Lower leg skin (tissue), 4 donors: ENCODE results near the gene ENTPD6. TPM values are rescaled to one million over a fixed set of nuclear protein-coding genes. Genes with fewer than 3 reads are reported as not detected.

Experiments used
- DNase-seq, 2 donors: peaks; one replicate each; pipeline ENCODE4 v3.0.0-alpha.2; 2019; ENCODE audit warnings: low spot score in 2 of 2
- H3K4me3 ChIP-seq: fragments of 200-600 bp; sonication (generic); 2 replicates; pipeline ENCODE4 v1.5.1; 2017; ENCODE audit warnings: mild to moderate bottlenecking, low read depth; ENCODE audit not compliant: poor library complexity, severe bottlenecking
- CTCF ChIP-seq, 3 donors: fragments of 450-650 bp; IDR thresholded peaks; one replicate each; pipeline ENCODE4 v1.5.1; 2016; ENCODE audit warnings: antibody characterized with exemption in 3 of 3, mild to moderate bottlenecking in 3 of 3, moderate library complexity in 2 of 3
- POLR2A ChIP-seq, 2 donors: fragments of 450-650 bp; IDR thresholded peaks; one replicate each; pipeline ENCODE4 v1.6.1; 2016 to 2017; ENCODE audit warnings: antibody characterized with exemption in 2 of 2, mild to moderate bottlenecking in 1 of 2, moderate library complexity in 1 of 2
- WGBS, 2 donors: methylation state at CpG; one replicate each; pipeline ENCODE4 v1.1.5; 2018; 5-methylcytosine and 5-hydroxymethylcytosine counted together
- intact Hi-C: fragments of 100-400 bp; cut with DNase I; formaldehyde crosslinking; loops from one replicate; pipeline ENCODE4 v1.15.0; 2023; ENCODE audit warnings: low total_unique reads
- total RNA-seq, 4 donors: library from RNA; depleted of rRNA; stranded (reverse); fragments of >200 nt; gene quantifications; one replicate each; pipeline ENCODE4 v1.1.0, GENCODE V29; 2016

ENTPD6 gene
- total RNA-seq, 4 donors from 2014 or later, result 37.5 to 59.7 (median 43.0) TPM

GRCh38 chr20:25247518-25247955, 52.0 kb downstream of the ENTPD6 start:
- TF ChIP-seq CTCF (IDR thresholded peaks at IDR 0.05), result no peak
- intact Hi-C loops, result loop anchor here (10.0 kb wide), 1 partner anchor 53 kb away; the partner anchor contains the start of gene ENTPD6
- peak overlapping the region; percentile 37 for H3K4me3 ChIP-seq
- 0% methylated on average over 3 to 22 of the region's 37 CpGs for WGBS, 2 donors
- DNase-seq, result peak in 1 of 2 donors; percentile 93

DNA sequence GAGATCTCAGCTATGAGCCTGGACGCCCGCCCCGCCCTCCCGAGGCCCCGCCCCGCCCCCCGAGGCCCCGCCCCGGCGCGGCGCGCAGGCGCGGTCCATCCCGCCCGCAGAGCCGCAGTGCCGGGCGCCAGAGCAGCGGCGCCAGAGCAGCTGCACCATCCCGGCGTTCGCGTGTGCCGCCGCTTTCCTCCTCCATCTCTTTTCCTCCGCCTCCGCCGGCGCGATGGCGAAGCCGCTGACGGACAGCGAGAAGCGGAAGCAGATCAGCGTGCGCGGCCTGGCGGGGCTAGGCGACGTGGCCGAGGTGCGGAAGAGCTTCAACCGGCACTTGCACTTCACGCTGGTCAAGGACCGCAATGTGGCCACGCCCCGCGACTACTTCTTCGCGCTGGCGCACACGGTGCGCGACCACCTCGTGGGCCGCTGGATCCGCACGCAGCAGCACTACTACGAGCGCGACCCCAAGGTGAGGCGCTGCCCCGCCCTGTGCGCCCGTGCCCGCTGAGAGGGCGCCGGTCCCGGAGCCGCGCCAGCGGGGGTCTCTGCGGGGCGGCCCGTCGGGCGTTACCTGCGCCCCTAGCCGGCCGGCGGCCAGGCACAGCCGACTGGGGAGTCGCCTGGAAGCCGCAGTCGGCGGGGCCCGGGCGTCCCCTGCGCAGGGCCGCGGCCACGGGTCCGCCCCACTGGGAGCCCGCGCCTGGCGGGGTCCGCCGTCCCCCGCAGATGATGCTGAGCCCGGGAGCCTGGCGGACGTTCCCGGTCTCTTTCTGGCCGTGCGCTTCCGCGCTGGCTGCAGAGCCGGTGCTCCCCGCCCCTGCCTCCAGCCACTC, 52.7 kb downstream of the ENTPD6 start, which contains the start of gene PYGB:
Gene PYGB (plus strand): TSS at position 130 of the 830 bp plus-strand sequence. CDS start 94 bp downstream, at position 224.
- 0% methylated on average over 3 to 22 of the region's 113 CpGs for WGBS, 2 donors

DNA sequence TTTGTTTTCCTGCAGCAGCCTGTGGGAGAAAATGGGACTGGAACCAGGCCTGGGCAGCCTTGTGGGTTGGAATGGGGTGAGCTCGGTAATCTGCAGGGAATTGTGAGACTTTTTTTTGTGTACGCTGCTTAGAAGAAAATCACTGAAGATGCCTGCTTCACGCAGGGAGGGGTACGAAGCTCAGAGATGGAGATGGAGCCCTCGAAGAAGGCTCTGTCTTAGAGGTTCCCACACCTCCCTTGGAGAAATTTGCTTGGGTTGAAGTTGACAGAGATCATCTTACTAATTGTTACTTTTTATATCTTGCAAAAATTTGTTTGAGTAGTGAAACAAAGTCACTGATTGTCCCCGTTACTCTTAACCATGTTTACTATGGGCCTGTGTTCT, 53.3 kb downstream of the ENTPD6 start:
- WGBS, 2 donors, result 1 to 4% methylated on average over 6 of the region's 6 CpGs
- TF ChIP-seq CTCF (IDR thresholded peaks at IDR 0.05) (no peak), POLR2A (IDR thresholded peaks at IDR 0.05) (no peak)
- intact Hi-C loops, result loop anchor here (10.0 kb wide), 1 partner anchor 54 kb away; the partner anchor contains the start of gene ENTPD6
- no peak for DNase-seq
- peak overlapping the region; percentile 96 for H3K4me3 ChIP-seq

More for the DNA sequence above, 52.7 kb downstream of the ENTPD6 start, which contains the start of gene PYGB:
- DNase-seq, result peak in 1 of 2 donors; percentile 95
- peak within 1 kb of the TSS; percentile 96 for H3K4me3 ChIP-seq
- intact Hi-C loops, result loop anchor here (10.0 kb wide), 1 partner anchor 53 kb away; the partner anchor contains the start of gene ENTPD6
- TF ChIP-seq CTCF (IDR thresholded peaks at IDR 0.05) (no peak), POLR2A (IDR thresholded peaks at IDR 0.05) (no peak)

DNA sequence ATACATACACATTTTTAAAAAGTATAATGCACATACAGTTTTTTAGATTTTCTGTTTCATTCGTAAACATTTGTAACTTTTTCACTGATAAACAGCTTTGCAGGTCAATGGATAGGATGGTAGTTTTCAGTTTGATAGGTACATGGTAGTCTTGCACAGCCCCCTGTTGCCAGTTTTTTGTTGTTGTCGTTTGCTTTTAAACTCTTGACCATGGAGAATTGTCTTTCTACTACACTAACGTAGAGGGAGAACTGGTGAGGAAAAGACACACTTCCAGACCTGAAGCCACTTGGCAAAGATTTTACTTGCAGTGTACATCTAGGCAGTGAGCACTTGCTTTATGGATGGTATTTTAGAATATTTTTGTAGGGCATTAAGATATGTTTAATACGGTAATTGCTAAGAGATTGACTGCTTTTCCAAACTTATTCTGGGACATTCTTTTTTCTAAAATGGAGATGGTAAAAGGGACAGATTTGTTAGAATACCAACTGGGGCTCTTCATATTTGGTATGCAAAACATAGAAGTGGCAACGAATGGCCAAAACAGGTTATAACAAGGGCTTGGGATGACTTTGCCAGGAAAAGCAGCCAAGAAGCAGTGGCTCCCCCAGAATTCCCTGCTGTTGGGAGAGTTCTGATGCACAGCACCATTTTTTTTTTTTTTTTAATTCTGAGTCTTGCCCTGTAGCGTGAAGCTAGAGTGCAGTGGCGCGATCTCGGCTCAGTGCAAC, 53.9 kb downstream of the ENTPD6 start:
- peak in 1 of 2 donors; percentile 5 for DNase-seq
- H3K4me3 ChIP-seq, result peak overlapping the region; percentile 96
- WGBS, 2 donors, result 43% methylated on average over 9 of the region's 9 CpGs
- TF ChIP-seq CTCF (IDR thresholded peaks at IDR 0.05), result no peak
- intact Hi-C loops, result loop anchor here (10.0 kb wide), 1 partner anchor 55 kb away; the partner anchor contains the start of gene ENTPD6

- TF ChIP-seq CTCF (IDR thresholded peaks at IDR 0.05) (no peak), POLR2A (IDR thresholded peaks at IDR 0.05) (no peak)
- H3K4me3 ChIP-seq, result no peak overlapping the region
- intact Hi-C loops, result no loop called here
- peak in 1 of 2 donors; percentile 69 for DNase-seq
- WGBS, 2 donors, result 70 to 81% methylated on average over 3 of the region's 3 CpGs
Measured at GRCh38 chr20:25250508-25250907, 55.0 kb downstream of the ENTPD6 start.
